SU-DHL-6 (cell line): ENCODE measurements around the gene MYB.

Experiments used
- H2AFZ ChIP-seq: fragments of 200-600 bp; sonication (generic); 2 replicates; pipeline ENCODE4 v1.6.1; 2014; ENCODE audit warnings: low read depth, mild to moderate bottlenecking, moderate library complexity, mixed read lengths, antibody characterized with exemption, low read length; ENCODE audit not compliant: severe bottlenecking
- H3F3A ChIP-seq: fragments of 200-600 bp; shearing (Covaris generic); 2 replicates; pipeline ENCODE4 v1.6.0; 2016; ENCODE audit warnings: antibody characterized with exemption, mild to moderate bottlenecking; ENCODE audit not compliant: insufficient read depth
- H3K27ac ChIP-seq: fragments of 200-600 bp; sonication (generic); 2 replicates; pipeline ENCODE4 v1.5.1; 2016; ENCODE audit warnings: low read depth, mild to moderate bottlenecking, low read length, moderate library complexity, mixed read lengths
- H3K27me3 ChIP-seq: fragments of 200-600 bp; sonication (generic), shearing (Covaris generic); 2 replicates; pipeline ENCODE4 v1.6.0; 2014; ENCODE audit warnings: mild to moderate bottlenecking, low read length
- H3K36me3 ChIP-seq: fragments of 200-600 bp; sonication (generic); 2 replicates; pipeline ENCODE4 v1.6.1; 2014; ENCODE audit warnings: mild to moderate bottlenecking, low read length, mixed read lengths
- H3K4me2 ChIP-seq: fragments of 300-600, 200-600 bp; shearing (Covaris generic), sonication (generic); 2 replicates; pipeline ENCODE4 v1.6.0; 2014; ENCODE audit warnings: low read length, low read depth, mild to moderate bottlenecking; ENCODE audit not compliant: poor library complexity, severe bottlenecking
- H3K4me3 ChIP-seq: fragments of 200-600 bp; sonication (generic); 2 replicates; pipeline ENCODE4 v1.5.1; 2014; ENCODE audit warnings: antibody characterized with exemption, low read length, mild to moderate bottlenecking, mixed read lengths; ENCODE audit not compliant: insufficient read depth, poor library complexity, severe bottlenecking
- H3K79me2 ChIP-seq: fragments of 200-600 bp; sonication (generic); 2 replicates; pipeline ENCODE4 v1.6.1; 2014; ENCODE audit warnings: mild to moderate bottlenecking, low read length, moderate library complexity; ENCODE audit not compliant: insufficient read depth
- H3K9ac ChIP-seq: fragments of 200-600 bp; sonication (generic); 2 replicates; pipeline ENCODE4 v1.7.0; 2014; ENCODE audit warnings: mild to moderate bottlenecking, low read length
- H3K9me2 ChIP-seq: fragments of 200-600 bp; sonication (generic); replicated peaks from 2 replicates; pipeline ENCODE4 v1.6.1; 2014; ENCODE audit warnings: low read length; ENCODE audit not compliant: insufficient read depth
- H3K9me3 ChIP-seq: fragments of 200-600 bp; sonication (generic); 2 replicates; pipeline ENCODE4 v1.6.1; 2014; ENCODE audit warnings: low read length, mixed read lengths; ENCODE audit not compliant: insufficient read depth
- H4K20me1 ChIP-seq: fragments of 200-600 bp; sonication (generic); 2 replicates; pipeline ENCODE4 v1.6.1; 2014; ENCODE audit warnings: low read depth, mild to moderate bottlenecking, antibody characterized with exemption, low read length, moderate library complexity, mixed read lengths
- CTCF ChIP-seq: fragments of 200-600 bp; sonication (generic); IDR thresholded peaks from one replicate; pipeline ENCODE4 v1.5.1; 2017; ENCODE audit warnings: antibody characterized with exemption, mild to moderate bottlenecking, low read length, moderate library complexity; ENCODE audit not compliant: insufficient read depth, poor library complexity, severe bottlenecking
- EZH2phosphoT487 ChIP-seq: fragments of 200-600 bp; sonication (generic), shearing (Covaris generic); conservative IDR thresholded peaks from 2 replicates; pipeline ENCODE4 v1.6.1; 2018; ENCODE audit warnings: mild to moderate bottlenecking, antibody characterized with exemption, low read length, moderate library complexity, mixed read lengths

Gene MYB

DNA sequence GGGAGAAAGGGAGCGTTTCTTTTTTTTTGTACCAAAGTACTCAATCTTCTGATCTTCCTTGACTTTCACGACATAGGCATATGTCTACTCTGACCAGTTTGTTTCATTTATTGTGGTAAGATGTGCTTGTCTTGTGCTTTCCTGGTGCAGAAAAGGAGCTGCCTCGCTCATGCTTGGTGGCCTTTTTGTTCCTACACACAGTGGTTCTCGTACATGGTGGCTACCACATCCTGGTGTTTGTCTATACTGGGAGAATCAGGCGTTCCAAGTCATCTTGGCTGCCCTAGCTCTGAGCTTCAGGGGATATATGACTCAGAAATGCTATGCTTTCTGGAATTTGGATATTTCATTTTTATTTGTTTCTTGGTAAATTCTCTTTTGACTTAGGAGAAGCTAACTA is 31.8 kb downstream of the MYB start:
- H3K79me2 ChIP-seq = no peaks in the 10 kb centered on the region
- no peak overlapping the region for H3K9ac ChIP-seq

DNA sequence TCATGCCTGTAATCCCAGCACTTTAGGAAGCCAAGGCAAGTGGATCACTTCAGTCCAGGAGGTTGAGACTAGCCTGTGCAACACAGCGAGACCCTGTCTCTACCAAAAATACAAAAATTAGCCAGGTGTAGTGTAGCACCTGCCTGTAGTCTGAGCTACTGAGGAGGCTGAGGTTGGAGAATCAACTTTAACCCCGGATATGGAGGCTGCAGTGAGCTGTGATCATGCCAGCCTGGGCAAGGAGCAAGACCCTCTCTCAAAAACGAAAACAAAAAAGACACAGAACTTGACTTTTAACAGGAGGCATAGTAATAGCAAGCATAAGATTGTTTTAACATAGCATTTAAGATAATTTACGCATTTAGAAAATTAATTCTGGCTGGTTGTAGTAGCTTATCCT is 32.5 kb downstream of the MYB start:
- no peak overlapping the region for H3K27ac ChIP-seq
- peaks cover 9% of the 10 kb centered on the region; the same call in 1 of the 2 replicates for H3K36me3 ChIP-seq
- H3K27me3 ChIP-seq = no peaks in the 10 kb centered on the region
- no peaks in the 10 kb centered on the region for H4K20me1 ChIP-seq
- H3K9me2 ChIP-seq = no peaks in the 10 kb centered on the region
- H2AFZ ChIP-seq = no peak overlapping the region
- H3K79me2 ChIP-seq = no peaks in the 10 kb centered on the region
- no peak overlapping the region for H3K9ac ChIP-seq
- no peaks in the 10 kb centered on the region for H3K9me3 ChIP-seq
- H3K4me2 ChIP-seq = no peak overlapping the region
- no peak for TF ChIP-seq EZH2phosphoT487
- no peak for TF ChIP-seq CTCF
- H3K4me3 ChIP-seq = no peak overlapping the region
- H3F3A ChIP-seq = no peaks in the 10 kb centered on the region; the same call in 1 of the 2 replicates

More for the DNA sequence above, 31.8 kb downstream of the MYB start:
- Histone ChIP-seq H2AFZ (no peak overlapping the region), H3K27me3 (no peaks in the 10 kb centered on the region), H4K20me1 (no peaks in the 10 kb centered on the region), H3K27ac (no peak overlapping the region), H3K4me3 (no peak overlapping the region), H3K9me2 (no peaks in the 10 kb centered on the region), H3K4me2 (no peak overlapping the region), H3F3A (no peaks in the 10 kb centered on the region), H3K9me3 (no peaks in the 10 kb centered on the region), H3K36me3 (peaks cover 9% of the 10 kb centered on the region; the same call in 1 of the 2 replicates)
- TF ChIP-seq CTCF = no peak
- no peak for TF ChIP-seq EZH2phosphoT487

- Histone ChIP-seq H3F3A (no peaks in the 10 kb centered on the region; the same call in 1 of the 2 replicates), H3K4me2 (no peak overlapping the region), H4K20me1 (no peaks in the 10 kb centered on the region), H3K9me3 (no peaks in the 10 kb centered on the region), H3K9me2 (no peaks in the 10 kb centered on the region), H3K27me3 (no peaks in the 10 kb centered on the region), H3K9ac (no peak overlapping the region), H3K36me3 (0 out of 2 replicates have a peak, but pooled peaks cover 4% of the 10 kb centered on the region), H2AFZ (no peak overlapping the region), H3K79me2 (no peaks in the 10 kb centered on the region), H3K4me3 (no peak overlapping the region), H3K27ac (no peak overlapping the region)
- TF ChIP-seq CTCF = no peak
- no peak for TF ChIP-seq EZH2phosphoT487
Measured at GRCh38 chr6:135215160-135215559, 34.1 kb downstream of the MYB start.
